Peyer's patch (tissue), 4 donors: Measurements from ENCODE around the gene TMEM145. TPM values are rescaled to one million over a fixed set of nuclear protein-coding genes. Genes with fewer than 3 reads are reported as not detected.

Experiments
- DNase-seq, 3 donors: peaks; one replicate each; pipeline ENCODE4 v3.0.0-alpha.2; 2017 to 2019
- H3K27ac ChIP-seq, 4 donors: fragments of 200-600 bp; sonication (generic); one replicate each; pipeline ENCODE4 v1.5.1; 2016 to 2019
- H3K27me3 ChIP-seq, 2 donors: fragments of 200-600 bp; sonication (generic); one replicate each; pipeline ENCODE4 v1.5.1; 2019
- H3K36me3 ChIP-seq, 3 donors: fragments of 200-600 bp; sonication (generic); one replicate each; pipeline ENCODE4 v1.5.1; 2016 to 2019
- H3K4me1 ChIP-seq, 4 donors: fragments of 200-600 bp; sonication (generic); one replicate each; pipeline ENCODE4 v1.5.1; 2016 to 2019
- H3K4me3 ChIP-seq, 4 donors: fragments of 200-600 bp; sonication (generic); 1 replicate in 3 of 4; 2 replicates in 1 of 4; pipeline ENCODE4 v1.5.1; 2016 to 2019; ENCODE audit warnings: mild to moderate bottlenecking in 1 of 4
- H3K9me3 ChIP-seq, 4 donors: fragments of 200-600 bp; sonication (generic); one replicate each; pipeline ENCODE4 v1.5.1; 2016 to 2019; ENCODE audit warnings: mild to moderate bottlenecking in 1 of 4
- POLR2A ChIP-seq, 2 donors: fragments of 450-650 bp; IDR thresholded peaks; one replicate each; pipeline ENCODE4 v1.5.1; 2017; ENCODE audit warnings: antibody characterized with exemption in 2 of 2, mild to moderate bottlenecking in 2 of 2, moderate library complexity in 2 of 2
- total RNA-seq, 4 donors: library from RNA; depleted of rRNA; stranded (reverse); fragments of >200 nt; gene quantifications; one replicate each; pipeline ENCODE4 v1.1.0, GENCODE V29; 2016
- TF ChIP-seq, protein P1 (sequence below), 6 experiments: fragments of 450-650 bp in 4 of 6; fragments of 200-600 bp in 2 of 6; sonication (generic) in 1 of 6; IDR thresholded peaks; one replicate each; pipeline ENCODE4 v1.5.1; 2017 to 2019; ENCODE audit warnings: antibody characterized with exemption in 6 of 6, mild to moderate bottlenecking in 3 of 6, moderate library complexity in 1 of 6

The TMEM145 gene
- total RNA-seq, 4 donors from 2014 or later: not detected

DNA sequence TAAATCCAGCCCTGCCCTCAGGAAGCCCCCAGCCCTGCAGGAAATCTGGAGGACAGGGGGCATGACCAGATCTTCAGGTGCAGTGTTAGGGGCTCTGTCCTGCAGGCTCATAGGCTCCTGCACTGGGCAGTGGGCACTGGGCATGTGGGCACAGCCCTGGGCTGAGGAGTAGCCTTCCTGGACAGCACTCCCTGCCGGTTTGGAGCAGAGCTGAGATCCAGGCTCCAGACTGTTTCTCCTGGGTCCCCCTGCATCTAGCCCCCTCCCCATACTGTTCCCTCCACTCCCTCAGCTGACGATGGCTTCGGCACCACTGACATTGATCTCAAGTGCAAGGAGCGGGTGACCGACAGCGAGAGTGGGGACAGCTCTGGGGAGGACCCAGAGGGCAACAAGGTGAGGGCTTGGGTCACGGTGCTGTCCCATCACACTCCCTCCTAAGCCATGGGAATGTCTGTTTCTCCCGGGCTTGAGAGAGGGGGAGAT, 23.5 kb upstream of the TMEM145 start:
- Histone ChIP-seq H3K4me1 (peaks cover 0 to 32% (median 16%) of the 10 kb centered on the region in 4 donors), H3K36me3 (peaks cover 0 to 80% (median 0%) of the 10 kb centered on the region in 3 donors)
- no peak for DNase-seq

DNA sequence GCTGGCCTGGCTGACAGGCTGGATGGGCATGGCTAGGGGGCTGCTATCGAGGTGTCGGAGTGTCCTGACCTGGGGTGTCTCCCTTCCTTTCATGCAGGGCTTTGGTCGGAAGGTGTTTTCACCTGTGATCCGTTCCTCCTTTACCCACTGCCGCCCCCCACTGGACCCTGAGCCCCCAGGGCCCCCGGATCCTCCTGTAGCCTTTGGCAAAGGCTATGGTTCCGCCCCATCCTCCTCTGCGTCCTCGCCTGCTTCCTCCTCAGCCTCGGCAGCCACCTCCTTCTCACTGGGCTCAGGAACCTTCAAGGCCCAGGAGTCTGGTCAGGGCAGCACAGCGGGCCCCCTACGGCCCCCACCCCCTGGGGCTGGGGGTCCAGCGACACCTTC, 23.0 kb upstream of the TMEM145 start:
- peaks cover 0 to 85% (median 0%) of the 10 kb centered on the region in 3 donors for H3K36me3 ChIP-seq
- no peak for DNase-seq
- no peaks in the 10 kb centered on the region for H3K27me3 ChIP-seq
- H3K27ac ChIP-seq: no peak overlapping the region
- no peak for TF ChIP-seq POLR2A (IDR thresholded peaks at IDR 0.05)
- TF ChIP-seq, protein P1, sequence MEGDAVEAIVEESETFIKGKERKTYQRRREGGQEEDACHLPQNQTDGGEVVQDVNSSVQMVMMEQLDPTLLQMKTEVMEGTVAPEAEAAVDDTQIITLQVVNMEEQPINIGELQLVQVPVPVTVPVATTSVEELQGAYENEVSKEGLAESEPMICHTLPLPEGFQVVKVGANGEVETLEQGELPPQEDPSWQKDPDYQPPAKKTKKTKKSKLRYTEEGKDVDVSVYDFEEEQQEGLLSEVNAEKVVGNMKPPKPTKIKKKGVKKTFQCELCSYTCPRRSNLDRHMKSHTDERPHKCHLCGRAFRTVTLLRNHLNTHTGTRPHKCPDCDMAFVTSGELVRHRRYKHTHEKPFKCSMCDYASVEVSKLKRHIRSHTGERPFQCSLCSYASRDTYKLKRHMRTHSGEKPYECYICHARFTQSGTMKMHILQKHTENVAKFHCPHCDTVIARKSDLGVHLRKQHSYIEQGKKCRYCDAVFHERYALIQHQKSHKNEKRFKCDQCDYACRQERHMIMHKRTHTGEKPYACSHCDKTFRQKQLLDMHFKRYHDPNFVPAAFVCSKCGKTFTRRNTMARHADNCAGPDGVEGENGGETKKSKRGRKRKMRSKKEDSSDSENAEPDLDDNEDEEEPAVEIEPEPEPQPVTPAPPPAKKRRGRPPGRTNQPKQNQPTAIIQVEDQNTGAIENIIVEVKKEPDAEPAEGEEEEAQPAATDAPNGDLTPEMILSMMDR (IDR thresholded peaks at IDR 0.05): no peak
- no peak overlapping the region for H3K4me3 ChIP-seq
- no peaks in the 10 kb centered on the region for H3K9me3 ChIP-seq
- H3K4me1 ChIP-seq: peaks cover 0 to 27% (median 12%) of the 10 kb centered on the region in 4 donors

More for the DNA sequence above, 23.5 kb upstream of the TMEM145 start:
- H3K27me3 ChIP-seq: no peaks in the 10 kb centered on the region
- no peak for TF ChIP-seq POLR2A (IDR thresholded peaks at IDR 0.05)
- TF ChIP-seq, protein P1 (IDR thresholded peaks at IDR 0.05): no peak
- H3K4me3 ChIP-seq: no peak overlapping the region
- H3K9me3 ChIP-seq: no peaks in the 10 kb centered on the region
- H3K27ac ChIP-seq: no peak overlapping the region

DNA sequence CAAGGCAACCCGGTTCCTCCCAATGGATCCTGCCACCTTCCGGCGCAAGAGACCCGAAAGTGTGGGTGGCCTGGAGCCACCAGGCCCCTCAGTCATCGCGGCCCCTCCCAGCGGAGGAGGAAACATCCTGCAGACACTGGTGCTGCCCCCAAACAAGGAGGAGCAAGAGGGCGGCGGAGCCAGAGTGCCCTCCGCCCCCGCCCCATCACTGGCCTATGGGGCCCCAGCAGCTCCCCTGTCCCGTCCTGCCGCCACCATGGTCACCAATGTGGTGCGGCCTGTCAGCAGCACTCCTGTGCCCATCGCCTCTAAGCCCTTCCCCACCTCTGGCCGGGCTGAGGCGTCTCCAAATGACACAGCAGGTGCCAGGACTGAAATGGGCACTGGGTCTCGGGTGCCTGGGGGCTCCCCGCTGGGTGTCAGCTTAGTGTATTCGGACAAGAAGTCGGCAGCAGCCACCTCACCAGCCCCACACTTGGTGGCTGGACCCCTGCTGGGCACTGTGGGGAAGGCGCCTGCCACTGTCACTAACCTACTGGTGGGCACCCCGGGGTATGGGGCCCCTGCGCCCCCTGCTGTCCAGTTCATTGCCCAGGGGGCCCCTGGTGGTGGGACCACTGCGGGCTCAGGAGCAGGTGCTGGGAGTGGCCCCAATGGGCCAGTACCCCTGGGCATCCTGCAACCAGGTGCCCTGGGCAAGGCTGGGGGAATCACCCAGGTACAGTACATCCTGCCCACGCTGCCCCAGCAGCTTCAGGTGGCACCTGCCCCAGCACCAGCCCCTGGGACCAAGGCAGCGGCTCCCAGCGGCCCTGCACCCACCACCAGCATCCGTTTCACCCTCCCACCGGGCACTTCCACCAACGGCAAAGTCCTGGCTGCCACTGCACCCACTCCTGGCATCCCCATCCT, 22.3 kb upstream of the TMEM145 start:
- peak in 2 of 3 donors; percentile 71 to 75 for DNase-seq
- H3K27me3 ChIP-seq: no peaks in the 10 kb centered on the region
- H3K4me3 ChIP-seq: no peak overlapping the region
- no peaks in the 10 kb centered on the region for H3K9me3 ChIP-seq
- TF ChIP-seq, protein P1 (IDR thresholded peaks at IDR 0.05): peak; percentile 30 to 69 (median 48)
- TF ChIP-seq POLR2A (IDR thresholded peaks at IDR 0.05): no peak
- H3K36me3 ChIP-seq: peaks cover 0 to 87% (median 0%) of the 10 kb centered on the region in 3 donors
- H3K4me1 ChIP-seq: peaks cover 0 to 20% (median 7%) of the 10 kb centered on the region in 4 donors
- no peak overlapping the region for H3K27ac ChIP-seq

DNA sequence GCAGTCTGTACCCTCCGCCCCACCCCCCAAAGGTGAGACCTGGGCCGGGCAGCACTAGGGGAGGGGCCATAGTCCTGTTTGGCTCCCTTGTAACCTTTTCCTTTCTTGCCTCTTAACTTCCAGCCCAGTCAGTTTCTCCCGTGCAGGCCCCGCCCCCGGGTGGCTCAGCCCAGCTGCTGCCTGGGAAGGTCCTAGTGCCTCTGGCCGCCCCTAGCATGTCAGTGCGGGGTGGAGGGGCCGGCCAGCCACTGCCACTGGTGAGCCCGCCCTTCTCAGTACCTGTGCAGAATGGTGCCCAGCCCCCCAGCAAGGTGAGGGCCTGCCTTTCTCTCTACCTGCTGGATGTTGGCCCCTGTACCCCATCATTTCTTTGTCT, 21.7 kb upstream of the TMEM145 start:
- Histone ChIP-seq H3K27me3 (no peaks in the 10 kb centered on the region), H3K9me3 (no peaks in the 10 kb centered on the region), H3K27ac (no peak overlapping the region), H3K36me3 (peaks cover 0 to 87% (median 0%) of the 10 kb centered on the region in 3 donors), H3K4me1 (peaks cover 0 to 14% (median 2%) of the 10 kb centered on the region in 4 donors), H3K4me3 (no peak overlapping the region)
- TF ChIP-seq POLR2A (IDR thresholded peaks at IDR 0.05): no peak
- TF ChIP-seq, protein P1 (IDR thresholded peaks at IDR 0.05): no peak
- DNase-seq: no peak

DNA sequence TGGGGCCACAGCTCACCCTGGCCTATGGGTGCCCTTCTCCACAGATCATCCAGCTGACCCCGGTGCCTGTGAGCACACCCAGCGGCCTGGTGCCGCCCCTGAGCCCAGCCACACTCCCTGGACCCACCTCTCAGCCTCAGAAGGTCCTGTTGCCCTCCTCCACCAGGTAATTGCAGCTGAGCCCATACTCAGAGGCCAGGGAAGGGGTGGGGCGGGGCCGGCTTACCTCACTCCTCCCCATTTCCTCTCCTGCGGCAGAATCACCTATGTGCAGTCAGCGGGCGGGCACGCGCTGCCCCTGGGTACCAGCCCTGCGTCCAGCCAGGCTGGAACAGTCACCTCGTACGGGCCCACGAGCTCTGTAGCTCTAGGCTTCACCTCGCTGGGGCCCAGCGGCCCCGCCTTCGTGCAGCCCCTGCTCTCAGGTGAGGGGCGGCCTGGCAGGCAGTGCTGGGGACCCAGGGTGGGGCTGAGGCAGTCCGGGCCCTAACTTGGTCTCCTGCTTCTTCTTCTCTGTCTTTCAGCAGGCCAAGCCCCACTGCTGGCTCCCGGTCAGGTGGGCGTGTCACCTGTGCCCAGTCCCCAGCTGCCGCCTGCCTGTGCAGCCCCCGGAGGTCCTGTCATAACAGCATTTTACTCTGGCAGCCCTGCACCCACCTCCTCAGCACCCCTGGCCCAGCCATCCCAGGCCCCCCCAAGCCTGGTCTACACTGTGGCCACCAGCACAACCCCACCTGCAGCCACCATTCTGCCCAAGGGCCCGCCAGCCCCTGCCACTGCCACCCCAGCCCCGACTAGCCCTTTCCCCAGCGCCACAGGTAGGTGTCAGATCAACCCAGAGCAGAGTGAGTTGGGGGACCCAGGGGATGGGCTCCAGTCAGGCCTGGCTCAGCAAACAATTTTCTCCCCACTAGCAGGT, 20.8 kb upstream of the TMEM145 start:
- peaks cover 0 to 83% (median 0%) of the 10 kb centered on the region in 3 donors for H3K36me3 ChIP-seq

More for the DNA sequence above, 20.8 kb upstream of the TMEM145 start:
- Histone ChIP-seq H3K27me3 (no peaks in the 10 kb centered on the region), H3K9me3 (no peaks in the 10 kb centered on the region), H3K4me3 (no peak overlapping the region), H3K4me1 (peaks cover 0 to 8% (median 0%) of the 10 kb centered on the region in 4 donors), H3K27ac (no peak overlapping the region)
- no peak for DNase-seq
- TF ChIP-seq, protein P1 (IDR thresholded peaks at IDR 0.05): no peak
- no peak for TF ChIP-seq POLR2A (IDR thresholded peaks at IDR 0.05)
